Stimulated activated CD4-positive, alpha-beta T cell treated with anti-CD3 and anti-CD28 coated beads, Interleukin-1b, Interleukin-23, amount 100 ng/mL, for 1 hour (primary cell): ENCODE results near the gene ZIC2.

ENCODE experiments used
- DNase-seq, 2 donors: peaks; one replicate each; pipeline ENCODE4 v3.0.0-alpha.2; 2020; ENCODE audit warnings: low read depth in 2 of 2

Gene ZIC2

GRCh38 chr13:99985886-99986527 is 4.4 kb downstream of the ZIC2 start:
- DNase-seq, result no peak

DNA sequence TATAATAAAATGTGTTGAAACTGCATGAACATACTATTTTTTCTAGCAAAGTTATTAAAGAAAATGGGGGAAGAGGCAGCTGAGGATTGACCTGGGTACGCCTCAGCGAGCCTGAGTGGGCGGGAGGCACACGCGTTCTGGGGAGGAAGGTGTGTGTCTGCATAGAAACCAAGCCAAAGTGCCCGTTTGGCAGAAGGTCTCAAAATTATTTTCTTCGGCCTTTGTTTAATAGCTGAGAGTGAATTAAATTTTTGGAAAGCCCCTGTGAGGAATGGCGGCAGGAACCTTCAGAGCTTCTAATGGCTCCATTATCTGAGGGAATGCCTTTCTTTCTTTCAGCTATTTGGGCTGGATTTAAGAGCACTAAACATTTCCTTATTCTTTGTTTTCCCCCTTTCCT is 5.2 kb downstream of the ZIC2 start:
- no peak for DNase-seq

- no peak for DNase-seq
Observed at GRCh38 chr13:99987154-99988019, 5.8 kb downstream of the ZIC2 start.

GRCh38 chr13:99988529-99989275 is 7.1 kb downstream of the ZIC2 start:
- no peak for DNase-seq

- no peak for DNase-seq
Observed at GRCh38 chr13:99989276-99990125, 7.9 kb downstream of the ZIC2 start.

- DNase-seq, result no peak
Observed at GRCh38 chr13:99990126-99990977, 8.8 kb downstream of the ZIC2 start.

DNA sequence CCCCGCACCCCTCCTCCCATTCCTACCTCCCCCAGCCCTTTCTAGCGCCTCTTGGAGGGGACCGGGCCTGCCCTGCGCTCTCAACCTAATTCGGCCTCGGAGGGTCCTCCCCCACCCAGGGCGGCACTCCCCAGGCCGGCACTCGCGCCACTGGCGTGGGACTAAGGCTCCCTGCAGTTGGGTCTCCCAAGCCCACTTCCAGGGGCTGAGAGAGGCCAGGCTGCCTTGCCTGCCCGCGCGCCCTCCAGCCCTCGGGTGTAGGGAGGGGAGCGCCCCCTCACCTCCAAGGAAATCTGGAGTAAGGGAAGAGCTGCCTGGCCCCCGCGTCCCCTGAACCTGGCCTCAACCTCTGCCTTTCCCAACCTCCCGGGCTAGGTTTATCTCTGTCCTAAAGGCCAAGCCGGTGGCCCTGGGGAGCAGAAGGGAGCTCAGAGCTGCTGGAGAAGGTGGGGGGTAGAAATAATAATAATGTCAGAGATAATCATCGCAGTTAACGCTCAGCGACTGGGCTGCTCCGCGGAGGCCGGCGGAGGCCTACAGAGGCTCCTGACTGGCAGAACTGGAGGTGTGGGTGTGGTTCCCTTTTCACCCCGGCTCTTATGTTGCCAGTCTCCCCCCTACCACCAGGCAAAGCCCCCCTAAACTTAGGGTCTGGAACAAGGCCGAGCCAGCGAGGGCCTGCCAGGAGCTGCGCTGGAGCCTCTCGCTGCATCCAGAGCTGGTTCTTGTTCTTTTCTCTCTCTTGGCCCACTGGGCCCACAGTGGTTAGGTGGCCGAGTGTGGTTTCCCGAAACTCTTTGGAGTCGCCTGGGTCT is 9.6 kb downstream of the ZIC2 start:
- DNase-seq, result no peak

DNA sequence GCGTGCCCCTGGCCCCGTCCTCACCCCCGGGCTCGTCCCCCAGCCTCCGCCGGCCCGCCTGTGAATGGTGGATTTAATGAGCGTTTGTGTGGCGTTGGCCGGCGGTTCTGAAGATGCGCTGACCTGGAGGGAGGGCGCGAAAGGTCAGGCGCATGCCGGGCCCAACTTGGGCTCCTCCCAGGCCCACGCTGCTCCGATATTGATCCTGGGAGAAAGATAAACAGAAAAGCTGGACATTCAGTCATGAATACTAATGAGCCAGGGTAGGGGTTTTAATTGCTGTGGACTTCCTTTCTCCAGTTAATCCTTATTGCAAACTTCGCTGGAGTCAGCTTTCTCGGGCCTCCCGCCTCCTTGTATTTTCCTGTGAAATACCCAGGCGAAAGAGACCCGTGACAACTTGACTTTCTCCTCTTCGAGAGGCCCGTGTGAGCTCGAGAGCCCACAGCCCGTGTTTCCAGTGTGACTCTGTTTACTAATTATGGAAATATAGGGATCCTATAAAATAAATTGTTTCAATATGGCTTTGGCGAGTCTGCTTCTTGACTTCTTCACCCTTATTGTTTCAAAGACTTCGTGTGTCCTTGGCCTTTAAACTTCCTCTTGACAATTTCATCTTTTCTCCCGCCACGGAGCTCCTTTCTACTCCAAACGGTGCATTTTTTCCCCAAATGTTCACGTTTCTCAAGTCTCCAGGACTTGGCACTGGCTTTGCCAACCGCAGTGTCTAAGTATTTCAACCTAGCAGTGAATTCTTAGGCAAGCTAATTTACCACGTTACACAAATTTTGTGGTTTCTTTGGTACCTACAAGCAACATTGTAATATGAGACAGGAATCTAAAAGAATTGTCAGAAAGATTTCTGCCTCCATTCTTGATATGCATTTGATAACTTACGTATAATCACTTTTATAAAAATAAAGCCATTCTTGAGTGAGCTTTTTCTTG is 10.5 kb downstream of the ZIC2 start:
- no peak for DNase-seq

DNA sequence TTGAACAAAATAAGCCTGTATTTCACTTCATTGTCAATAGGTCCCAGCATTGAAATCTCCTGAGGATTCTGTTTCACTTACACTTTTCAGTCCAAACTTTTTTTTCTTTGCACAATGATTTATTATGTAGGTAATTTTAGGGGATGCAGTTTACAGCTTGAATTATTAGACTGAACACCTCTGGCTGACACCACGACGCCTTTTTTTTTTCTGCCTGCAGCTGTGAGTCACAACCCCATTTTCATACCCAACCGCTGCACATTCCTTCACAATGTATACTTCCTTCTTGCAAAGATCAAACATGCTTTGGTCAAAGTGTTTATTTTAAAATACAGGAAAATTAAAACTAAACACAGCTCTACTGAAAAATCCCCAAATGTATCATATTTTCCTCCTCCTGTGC is 11.4 kb downstream of the ZIC2 start:
- DNase-seq, result no peak

DNA sequence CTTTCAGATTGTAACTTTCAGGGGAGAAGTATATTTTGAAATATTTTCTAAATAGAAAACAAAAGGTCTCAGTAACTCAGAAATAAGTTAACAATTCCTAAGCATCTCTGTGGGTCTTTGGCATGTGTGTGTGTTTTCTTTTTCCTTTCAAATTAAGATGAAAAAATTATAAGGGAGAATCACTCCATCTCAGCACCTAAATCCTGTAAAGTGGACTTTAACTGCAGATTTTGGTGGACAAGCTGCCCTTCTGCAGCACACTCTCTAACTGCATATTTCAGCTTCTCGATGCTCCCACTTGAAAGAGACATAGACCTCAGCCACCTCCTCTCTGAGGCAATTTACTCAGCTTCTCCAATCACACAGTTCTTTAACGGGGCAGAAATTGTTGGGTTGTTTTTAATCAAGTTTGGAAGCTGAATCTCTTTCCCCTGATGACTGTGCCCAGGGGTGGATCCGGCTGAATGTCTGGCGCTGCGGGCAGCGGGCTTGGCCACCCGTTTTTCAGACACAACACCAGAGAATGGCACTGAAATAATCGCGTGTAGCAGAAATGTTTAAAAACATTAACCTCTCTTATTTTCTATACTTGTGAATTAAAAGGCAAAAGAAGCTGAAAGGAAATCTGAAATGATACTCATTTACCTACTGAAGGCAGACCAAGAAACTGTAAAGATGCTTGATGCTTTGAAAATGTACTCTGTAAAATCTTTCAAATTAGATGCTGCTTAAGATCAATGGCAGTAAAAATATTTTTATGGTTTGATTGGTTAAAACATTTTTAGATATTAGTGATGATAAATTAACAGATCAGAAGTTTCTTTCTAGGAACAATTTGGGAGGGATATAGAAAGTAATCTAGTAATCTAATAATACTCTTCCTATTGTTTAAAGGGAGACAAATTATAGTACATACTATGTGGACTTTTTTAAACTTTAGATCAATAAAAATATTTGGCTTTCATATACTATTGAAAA is 12.4 kb downstream of the ZIC2 start:
- DNase-seq, result no peak

DNA sequence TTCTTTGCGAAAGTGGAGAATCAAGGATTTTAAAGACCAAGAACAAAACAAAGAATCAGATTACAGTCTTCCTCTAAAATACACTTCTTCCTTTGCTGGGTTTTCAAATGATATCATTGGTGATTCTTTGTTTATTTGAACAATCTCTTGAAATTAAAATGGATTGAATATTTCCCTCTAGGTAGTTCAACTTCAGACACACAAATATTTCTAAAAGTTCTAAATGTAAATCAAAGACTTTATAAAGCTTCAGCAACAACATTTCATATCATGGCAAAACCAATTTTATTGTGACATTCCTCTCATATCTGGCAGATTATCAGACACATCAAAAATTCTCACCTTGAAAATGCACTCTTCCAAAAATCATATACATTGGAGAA is 13.0 kb downstream of the ZIC2 start:
- DNase-seq, result no peak

DNA sequence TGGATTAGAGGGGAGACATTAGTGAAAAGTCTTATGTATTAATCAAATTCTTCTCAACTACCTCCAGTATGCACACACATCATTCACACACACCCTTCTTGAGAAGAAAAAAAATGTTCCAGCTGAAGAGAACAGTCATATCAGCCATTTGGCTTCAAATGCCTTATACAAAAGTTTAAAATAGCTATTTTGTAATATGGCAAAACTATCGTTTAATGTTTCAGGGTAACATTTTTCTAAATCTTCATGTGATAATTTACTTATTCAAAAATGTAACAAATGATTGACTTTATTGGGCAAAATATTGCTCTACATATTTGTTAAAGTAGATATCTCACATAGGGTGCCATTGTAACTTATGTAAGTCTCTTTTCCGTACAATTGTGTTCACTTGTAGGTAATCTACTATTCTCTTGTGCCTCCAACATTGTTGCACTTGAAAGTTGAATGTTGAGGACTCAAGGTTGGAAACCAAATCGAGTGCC is 13.6 kb downstream of the ZIC2 start:
- DNase-seq, result no peak

- no peak for DNase-seq
Observed at GRCh38 chr13:99995589-99996380, 14.2 kb downstream of the ZIC2 start.

- no peak for DNase-seq
Observed at GRCh38 chr13:99996381-99996973, 14.9 kb downstream of the ZIC2 start.

GRCh38 chr13:99997702-99998214 is 16.2 kb downstream of the ZIC2 start:
- DNase-seq, result no peak

GRCh38 chr13:99998261-99998660 is 16.7 kb downstream of the ZIC2 start:
- no peak for DNase-seq
